K562 (cell line): Measurements from ENCODE around the gene CDC42EP3. TPM values are rescaled to one million over a fixed set of nuclear protein-coding genes. Genes with fewer than 3 reads are reported as not detected.
A peak's percentile ranks its signal among the peaks of the same experiment; 100 is the strongest.

Experiments
- HDAC2 ChIP-seq: fragments of 450-650 bp; IDR thresholded peaks from 2 replicates; pipeline ENCODE4 v1.6.1; 2016; ENCODE audit warnings: mild to moderate bottlenecking
- MEIS2 ChIP-seq: fragments of 450-650 bp; IDR thresholded peaks from 2 replicates; pipeline ENCODE4 v1.6.1; 2014; ENCODE audit warnings: mild to moderate bottlenecking; ENCODE audit not compliant: partially characterized antibody
- NCOR1 ChIP-seq: fragments of 450-650 bp; IDR thresholded peaks from 2 replicates; pipeline ENCODE4 v1.6.1; 2016; ENCODE audit warnings: mild to moderate bottlenecking, moderate library complexity
- PBX2 ChIP-seq, 2 experiments: IDR thresholded peaks in 1 of 2; conservative IDR thresholded peaks in 1 of 2; 2 replicates each; pipeline ENCODE4 v1.6.1; 2016; ENCODE audit warnings: low read depth in 2 of 2, mild to moderate bottlenecking in 1 of 2, missing compliant biosample characterization in 1 of 2, missing genetic modification characterization in 1 of 2, moderate library complexity in 1 of 2
- TEAD4 ChIP-seq, 2 experiments: sonication (generic) in 1 of 2; formaldehyde crosslinking in 1 of 2; IDR thresholded peaks; 2 replicates each; pipeline versions ENCODE4 v1.6.1 to v1.8.0; 2012 to 2022; ENCODE audit warnings: borderline replicate concordance in 1 of 2, inconsistent platforms in 1 of 2, low read length in 1 of 2, mild to moderate bottlenecking in 1 of 2, missing genetic modification reagents in 1 of 2
- ZNF354B ChIP-seq: fragments of 250-450 bp; sonication (Bioruptor Pico); IDR thresholded peaks from 2 replicates; pipeline ENCODE4 v1.4.0; 2020
- ZNF609 ChIP-seq: sonication (generic); formaldehyde crosslinking; IDR thresholded peaks from 2 replicates; pipeline ENCODE4 v1.8.1; 2023; ENCODE audit warnings: missing genetic modification reagents, mild to moderate bottlenecking, borderline replicate concordance
- ZNF766 ChIP-seq: fragments of 200-800 bp; sonication (Bioruptor generic); conservative IDR thresholded peaks from 2 replicates; pipeline ENCODE4 v1.6.1; 2016; ENCODE audit warnings: missing genetic modification characterization, missing compliant biosample characterization
- polyA plus RNA-seq, 8 experiments: library from polyadenylated mRNA; depleted of rRNA in 4 of 8; stranded (reverse) in 5 of 8; unstranded in 3 of 8; fragments of >200 nt; fragmentation: Nextera tagmentation in 2 of 8; fragmentation: Illumina TruSeq in 1 of 8; extraction: Ambion mirVana in 2 of 8; extraction: Trizol in 1 of 8; gene quantifications; 2 replicates each; pipeline versions ENCODE4 v1.2.1 to v1.2.3, GENCODE V29; 2011 to 2014; ENCODE audit warnings: inconsistent platforms in 1 of 8, missing spikeins in 1 of 8
- total RNA-seq, 7 experiments: library from RNA; depleted of rRNA in 6 of 7; stranded (reverse); fragments of >200 nt in 6 of 7; fragmentation: Illumina TruSeq in 2 of 7; extraction: Trizol in 2 of 7; gene quantifications; 2 replicates each; pipeline versions ENCODE4 v1.2.1 to v1.2.3, GENCODE V29; 2011 to 2021; ENCODE audit warnings: low replicate concordance in 1 of 7

The CDC42EP3 gene
- total and polyA plus RNA-seq, 9 of the 15 experiments (the other 6 are each of a cell fraction or from before 2014, with no cell fraction given) = 0.72 to 6.4 (median 2.0) TPM

GRCh38 chr2:37682473-37682872 lies 11.0 kb upstream of the CDC42EP3 start (continued):
- peak; percentile 10; the same call in 1 of the 2 replicates for TF ChIP-seq PBX2 (CRISPR knock-in tag; IDR thresholded peaks at IDR 0.05; ENCODE audit: low read depth)
- peak; percentile 74 for TF ChIP-seq PBX2 (tag; conservative IDR thresholded peaks at IDR 0.05; ENCODE audit: low read depth)
- 0 out of 2 replicates have a peak, but pooled peaks have one; percentile 9 for TF ChIP-seq ZNF766 (CRISPR knock-in tag)
- TF ChIP-seq ZNF354B = no peak
- peak; percentile 62 for TF ChIP-seq TEAD4 (IDR thresholded peaks at IDR 0.05; ENCODE audit: low read length)
- TF ChIP-seq TEAD4 (CRISPR knock-in tag; IDR thresholded peaks at IDR 0.05; ENCODE audit: borderline replicate concordance) = no peak
- no peak for TF ChIP-seq ZNF609 (CRISPR knock-in tag)
- peak; percentile 27; the same call in 1 of the 2 replicates for TF ChIP-seq NCOR1
- TF ChIP-seq MEIS2 = peak; percentile 61
- TF ChIP-seq HDAC2 = peak; percentile 16; the same call in 1 of the 2 replicates
- TF ChIP-seq, all 486 proteins: peak for 14
